ENCODE data around the gene SCCPDH.

The SCCPDH gene

DNA sequence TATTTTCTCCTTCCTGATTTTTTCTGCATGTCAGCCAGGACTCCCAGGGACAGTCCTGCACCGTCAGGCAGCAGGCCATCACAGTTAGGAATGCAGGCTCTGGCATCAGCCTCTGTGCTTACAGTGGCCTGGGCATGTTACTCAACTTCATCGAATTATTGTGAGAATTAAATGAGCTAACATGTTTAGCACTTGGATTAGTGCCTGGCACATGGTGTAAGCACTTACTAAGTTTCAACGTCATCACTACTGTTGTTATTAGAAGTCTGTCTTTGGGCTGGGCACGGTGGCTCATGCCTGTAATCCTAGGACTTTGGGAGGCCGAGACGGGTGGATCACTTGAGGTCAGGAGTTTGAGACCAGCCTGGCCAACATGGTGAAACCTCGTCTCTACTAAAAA, 45.1 kb downstream of the SCCPDH start:
- Histone ChIP-seq H3K27me3 (ENCODE audit: control insufficient read depth in 1 of 2, insufficient read depth in 2 of 2, low read length in 2 of 2) (no peaks in the 10 kb centered on the region), H3K36me3 (ENCODE audit: control insufficient read depth in 1 of 2, insufficient read depth in 2 of 2, low read length in 2 of 2) (peaks cover 5 to 15% of the 10 kb centered on the region in 2 donors), H3K4me1 (ENCODE audit: control insufficient read depth in 1 of 2, insufficient read depth in 2 of 2, low read length in 2 of 2) (no peaks in the 10 kb centered on the region), H3K4me3 (ENCODE audit: low read depth in 1 of 2, low read length in 2 of 2) (no peak overlapping the region), H3K27ac (ENCODE audit: low read depth, low read length) (no peak overlapping the region), H3K9me3 (ENCODE audit: control insufficient read depth in 1 of 2, low read length in 2 of 2) (no peaks in the 10 kb centered on the region), H3K9ac (ENCODE audit: low read depth in 1 of 2, low read length in 2 of 2) (no peak overlapping the region)

DNA sequence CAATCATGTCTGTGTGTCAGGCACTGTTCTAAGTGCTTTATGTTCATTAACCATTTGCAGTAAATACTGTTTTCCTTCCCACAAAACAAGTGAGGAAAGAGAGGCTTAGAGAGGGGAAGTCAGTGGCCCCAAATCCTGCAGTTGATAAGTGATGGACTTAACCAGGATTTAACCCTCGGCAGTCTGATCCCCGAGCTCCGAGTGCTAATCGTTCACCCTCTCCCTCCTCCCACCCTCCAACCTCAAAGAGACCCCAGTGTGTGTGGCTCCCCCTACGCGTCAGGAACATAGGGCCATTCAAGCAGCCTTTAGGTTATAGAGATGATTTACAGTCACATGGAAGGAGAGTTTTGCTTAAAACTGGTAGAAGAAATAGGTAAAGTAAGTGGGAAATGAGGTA, 47.2 kb downstream of the SCCPDH start:
- no peaks in the 10 kb centered on the region for H3K27me3 ChIP-seq (ENCODE audit: control insufficient read depth in 1 of 2, insufficient read depth in 2 of 2, low read length in 2 of 2)
- no peak overlapping the region for H3K9ac ChIP-seq (ENCODE audit: low read depth in 1 of 2, low read length in 2 of 2)
- no peaks in the 10 kb centered on the region for H3K4me1 ChIP-seq (ENCODE audit: control insufficient read depth in 1 of 2, insufficient read depth in 2 of 2, low read length in 2 of 2)
- no peaks in the 10 kb centered on the region for H3K9me3 ChIP-seq (ENCODE audit: control insufficient read depth in 1 of 2, low read length in 2 of 2)
- H3K36me3 ChIP-seq (ENCODE audit: control insufficient read depth in 1 of 2, insufficient read depth in 2 of 2, low read length in 2 of 2): peaks cover 5 to 27% of the 10 kb centered on the region in 2 donors
- no peak overlapping the region for H3K4me3 ChIP-seq (ENCODE audit: low read depth in 1 of 2, low read length in 2 of 2)
- H3K27ac ChIP-seq (ENCODE audit: low read depth, low read length): no peak overlapping the region

DNA sequence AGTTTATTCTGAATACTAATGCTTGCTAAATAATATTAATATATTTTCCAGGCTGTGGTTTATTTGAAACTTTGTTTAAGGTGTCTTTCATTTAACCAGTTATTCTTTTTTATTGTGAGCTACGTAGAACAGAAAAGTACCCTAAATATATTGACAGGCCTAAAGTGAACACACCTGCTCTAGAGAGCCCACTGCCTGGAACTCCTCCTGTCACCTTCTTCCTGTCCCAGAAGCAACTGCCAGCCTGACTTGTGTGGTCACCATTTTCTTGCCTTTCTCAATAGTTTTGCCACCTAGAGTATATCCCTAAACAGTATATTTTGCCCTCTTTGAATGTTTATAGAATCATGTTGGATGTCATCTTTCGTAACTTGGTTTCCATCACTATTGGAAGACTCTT, 48.5 kb downstream of the SCCPDH start:
- Histone ChIP-seq H3K9me3 (ENCODE audit: control insufficient read depth in 1 of 2, low read length in 2 of 2) (no peaks in the 10 kb centered on the region), H3K27me3 (ENCODE audit: control insufficient read depth in 1 of 2, insufficient read depth in 2 of 2, low read length in 2 of 2) (no peaks in the 10 kb centered on the region), H3K4me1 (ENCODE audit: control insufficient read depth in 1 of 2, insufficient read depth in 2 of 2, low read length in 2 of 2) (no peaks in the 10 kb centered on the region), H3K36me3 (ENCODE audit: control insufficient read depth in 1 of 2, insufficient read depth in 2 of 2, low read length in 2 of 2) (peaks cover 8 to 35% of the 10 kb centered on the region in 2 donors), H3K9ac (ENCODE audit: low read depth in 1 of 2, low read length in 2 of 2) (no peak overlapping the region), H3K27ac (ENCODE audit: low read depth, low read length) (no peak overlapping the region), H3K4me3 (ENCODE audit: low read depth in 1 of 2, low read length in 2 of 2) (no peak overlapping the region)

DNA sequence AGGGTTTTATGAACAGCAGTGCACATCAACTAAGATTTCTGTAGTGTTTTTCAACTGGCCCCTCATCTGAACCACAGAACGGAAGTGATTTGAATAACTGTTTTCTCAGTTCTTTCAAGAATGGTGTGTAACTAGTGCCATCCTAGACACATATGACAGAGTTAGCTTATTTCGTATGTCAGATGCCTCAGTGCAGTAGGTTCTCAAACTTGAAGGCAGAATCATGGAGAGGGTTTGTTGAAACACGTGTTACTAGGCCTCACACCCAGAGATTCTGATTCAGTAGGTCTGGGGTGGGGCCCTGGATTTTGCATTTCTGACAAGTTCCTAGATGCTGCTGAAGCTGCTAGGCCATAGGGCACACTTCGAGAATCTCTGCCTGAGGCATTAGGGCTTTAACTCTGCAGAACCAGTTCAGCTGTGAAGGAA, 49.0 kb downstream of the SCCPDH start:
- peaks cover 7 to 35% of the 10 kb centered on the region in 2 donors for H3K36me3 ChIP-seq (ENCODE audit: control insufficient read depth in 1 of 2, insufficient read depth in 2 of 2, low read length in 2 of 2)
- H3K27ac ChIP-seq (ENCODE audit: low read depth, low read length): no peak overlapping the region
- no peak overlapping the region for H3K4me3 ChIP-seq (ENCODE audit: low read depth in 1 of 2, low read length in 2 of 2)
- H3K9me3 ChIP-seq (ENCODE audit: control insufficient read depth in 1 of 2, low read length in 2 of 2): no peaks in the 10 kb centered on the region
- H3K4me1 ChIP-seq (ENCODE audit: control insufficient read depth in 1 of 2, insufficient read depth in 2 of 2, low read length in 2 of 2): no peaks in the 10 kb centered on the region
- no peak overlapping the region for H3K9ac ChIP-seq (ENCODE audit: low read depth in 1 of 2, low read length in 2 of 2)
- H3K27me3 ChIP-seq (ENCODE audit: control insufficient read depth in 1 of 2, insufficient read depth in 2 of 2, low read length in 2 of 2): no peaks in the 10 kb centered on the region

DNA sequence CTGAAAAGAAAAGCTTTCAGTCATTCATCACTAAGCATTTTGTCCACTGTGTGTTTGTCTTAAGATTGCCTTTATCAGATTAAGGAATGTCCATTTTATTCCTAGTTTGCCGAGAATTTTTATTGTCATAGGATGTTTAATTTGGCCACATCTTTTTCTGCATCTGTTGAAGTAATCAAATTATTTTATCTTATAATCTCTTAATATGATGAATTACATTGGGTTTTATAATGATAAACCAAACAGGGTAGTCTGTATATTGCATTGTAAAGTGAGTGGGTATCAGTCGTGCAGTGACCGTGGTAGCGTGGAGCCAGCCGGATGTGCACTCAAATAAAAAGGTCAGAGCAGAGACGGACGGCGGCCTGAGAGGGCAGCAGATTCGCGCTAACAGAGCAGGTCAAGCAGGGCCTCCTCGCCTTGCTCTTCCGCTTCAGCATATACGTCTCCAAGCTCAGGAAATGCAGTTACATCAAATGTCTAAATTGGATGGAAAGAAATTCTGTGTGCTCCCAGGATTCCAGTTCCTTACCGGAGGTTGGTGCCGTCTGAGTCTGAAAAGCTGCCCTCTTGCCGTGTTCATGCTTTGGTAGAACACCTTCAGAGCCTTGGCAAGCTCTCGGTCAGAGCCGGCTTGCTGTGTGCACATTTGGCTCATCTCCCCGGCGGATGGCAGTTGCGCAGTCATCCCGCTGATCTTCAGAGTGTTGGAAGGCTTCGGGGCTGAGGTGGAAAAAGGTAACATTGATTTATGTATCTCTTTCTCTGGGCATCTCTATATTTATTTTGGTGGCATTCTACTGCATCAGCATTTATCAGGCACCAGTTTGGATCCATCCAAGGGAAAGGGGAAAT, 51.5 kb downstream of the SCCPDH start:
- H3K9ac ChIP-seq (ENCODE audit: low read depth in 1 of 2, low read length in 2 of 2): no peak overlapping the region
- no peak overlapping the region for H3K27ac ChIP-seq (ENCODE audit: low read depth, low read length)
- no peaks in the 10 kb centered on the region for H3K9me3 ChIP-seq (ENCODE audit: control insufficient read depth in 1 of 2, low read length in 2 of 2)
- H3K36me3 ChIP-seq (ENCODE audit: control insufficient read depth in 1 of 2, insufficient read depth in 2 of 2, low read length in 2 of 2): peaks cover 7 to 40% of the 10 kb centered on the region in 2 donors
- no peaks in the 10 kb centered on the region for H3K27me3 ChIP-seq (ENCODE audit: control insufficient read depth in 1 of 2, insufficient read depth in 2 of 2, low read length in 2 of 2)
- no peak overlapping the region for H3K4me3 ChIP-seq (ENCODE audit: low read depth in 1 of 2, low read length in 2 of 2)
- H3K4me1 ChIP-seq (ENCODE audit: control insufficient read depth in 1 of 2, insufficient read depth in 2 of 2, low read length in 2 of 2): no peaks in the 10 kb centered on the region

DNA sequence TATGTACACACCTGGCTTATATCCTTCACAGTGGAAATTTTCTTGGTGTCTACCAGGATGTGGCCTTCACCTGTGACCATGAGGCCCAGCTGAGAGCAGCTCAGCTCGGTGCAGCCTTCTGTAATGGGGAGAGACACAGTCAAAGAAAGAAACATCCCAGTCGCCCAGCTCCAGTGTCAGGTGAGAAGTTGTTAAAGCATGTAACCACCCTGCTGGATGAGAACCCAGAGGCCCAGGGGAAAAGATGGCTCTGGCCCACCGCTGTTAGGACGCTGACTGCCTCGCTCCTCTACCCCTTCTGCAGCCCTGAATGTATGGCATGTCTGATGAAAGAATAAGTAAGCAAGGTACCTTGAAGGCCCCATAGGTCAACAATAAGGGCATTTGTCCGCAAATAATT, 52.7 kb downstream of the SCCPDH start:
- H3K4me3 ChIP-seq (ENCODE audit: low read depth in 1 of 2, low read length in 2 of 2): no peak overlapping the region
- H3K4me1 ChIP-seq (ENCODE audit: control insufficient read depth in 1 of 2, insufficient read depth in 2 of 2, low read length in 2 of 2): no peaks in the 10 kb centered on the region
- peaks cover 7 to 40% of the 10 kb centered on the region in 2 donors for H3K36me3 ChIP-seq (ENCODE audit: control insufficient read depth in 1 of 2, insufficient read depth in 2 of 2, low read length in 2 of 2)

DNA sequence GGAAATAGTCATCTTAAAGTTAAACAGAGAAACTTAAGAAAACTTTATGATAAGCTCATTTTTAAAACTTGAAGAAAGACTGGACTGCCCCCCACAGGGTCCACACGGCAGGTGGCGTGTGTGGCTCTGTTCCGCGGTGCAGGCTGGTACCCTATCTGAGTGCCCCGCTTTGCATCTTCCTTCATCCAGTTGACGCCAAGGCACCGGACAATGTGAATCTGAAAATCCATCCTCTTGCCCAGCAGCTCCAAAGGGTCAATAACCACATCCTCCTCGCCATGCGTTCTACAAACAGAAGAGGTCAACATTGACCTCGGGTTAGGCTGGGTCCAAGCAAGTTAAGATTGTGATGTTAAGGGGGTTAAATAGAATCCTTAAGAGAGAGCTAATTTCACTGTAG, 54.5 kb downstream of the SCCPDH start:
- Histone ChIP-seq H3K9ac (ENCODE audit: low read depth in 1 of 2, low read length in 2 of 2) (no peak overlapping the region), H3K9me3 (ENCODE audit: control insufficient read depth in 1 of 2, low read length in 2 of 2) (no peaks in the 10 kb centered on the region), H3K27me3 (ENCODE audit: control insufficient read depth in 1 of 2, insufficient read depth in 2 of 2, low read length in 2 of 2) (no peaks in the 10 kb centered on the region), H3K4me3 (ENCODE audit: low read depth in 1 of 2, low read length in 2 of 2) (no peak overlapping the region), H3K4me1 (ENCODE audit: control insufficient read depth in 1 of 2, insufficient read depth in 2 of 2, low read length in 2 of 2) (no peaks in the 10 kb centered on the region), H3K27ac (ENCODE audit: low read depth, low read length) (no peak overlapping the region), H3K36me3 (ENCODE audit: control insufficient read depth in 1 of 2, insufficient read depth in 2 of 2, low read length in 2 of 2) (peaks cover 7 to 29% of the 10 kb centered on the region in 2 donors)

More for the DNA sequence above, 52.7 kb downstream of the SCCPDH start:
- Histone ChIP-seq H3K27ac (ENCODE audit: low read depth, low read length) (no peak overlapping the region), H3K9ac (ENCODE audit: low read depth in 1 of 2, low read length in 2 of 2) (no peak overlapping the region), H3K27me3 (ENCODE audit: control insufficient read depth in 1 of 2, insufficient read depth in 2 of 2, low read length in 2 of 2) (no peaks in the 10 kb centered on the region), H3K9me3 (ENCODE audit: control insufficient read depth in 1 of 2, low read length in 2 of 2) (no peaks in the 10 kb centered on the region)

DNA sequence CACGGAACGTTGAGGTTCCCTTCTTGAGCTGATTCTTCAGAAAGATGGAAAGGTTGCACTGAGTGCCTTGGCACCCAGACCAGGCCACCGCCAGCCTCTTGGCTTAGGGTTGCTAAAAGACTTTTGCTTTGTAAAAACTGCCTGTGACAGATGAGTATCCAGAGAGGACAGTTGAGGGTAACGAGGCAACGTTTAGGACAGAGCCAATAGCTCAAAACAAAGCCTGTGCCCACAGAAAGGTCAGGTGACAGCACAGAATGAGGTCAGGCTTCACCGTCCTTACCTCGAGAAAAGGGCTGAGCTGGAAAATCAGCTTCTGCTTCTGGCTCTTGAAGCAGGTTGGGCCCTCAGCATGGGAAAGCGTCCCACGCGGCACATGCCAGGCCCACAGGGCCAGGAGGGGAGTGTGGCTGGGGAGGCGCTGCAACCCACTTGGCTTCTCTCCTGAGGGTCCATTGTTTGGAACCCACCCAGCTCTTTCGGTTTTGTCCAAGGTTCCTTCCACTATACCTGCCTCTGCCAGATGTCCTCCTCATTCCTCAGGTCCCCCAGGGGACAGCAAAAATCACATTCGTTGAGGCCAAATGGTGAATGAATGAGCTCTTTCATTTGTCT, 55.5 kb downstream of the SCCPDH start:
- Histone ChIP-seq H3K36me3 (ENCODE audit: control insufficient read depth in 1 of 2, insufficient read depth in 2 of 2, low read length in 2 of 2) (peaks cover 7 to 29% of the 10 kb centered on the region in 2 donors), H3K27ac (ENCODE audit: low read depth, low read length) (no peak overlapping the region), H3K4me1 (ENCODE audit: control insufficient read depth in 1 of 2, insufficient read depth in 2 of 2, low read length in 2 of 2) (no peaks in the 10 kb centered on the region), H3K27me3 (ENCODE audit: control insufficient read depth in 1 of 2, insufficient read depth in 2 of 2, low read length in 2 of 2) (no peaks in the 10 kb centered on the region), H3K9me3 (ENCODE audit: control insufficient read depth in 1 of 2, low read length in 2 of 2) (no peaks in the 10 kb centered on the region), H3K4me3 (ENCODE audit: low read depth in 1 of 2, low read length in 2 of 2) (no peak overlapping the region), H3K9ac (ENCODE audit: low read depth in 1 of 2, low read length in 2 of 2) (no peak overlapping the region)

DNA sequence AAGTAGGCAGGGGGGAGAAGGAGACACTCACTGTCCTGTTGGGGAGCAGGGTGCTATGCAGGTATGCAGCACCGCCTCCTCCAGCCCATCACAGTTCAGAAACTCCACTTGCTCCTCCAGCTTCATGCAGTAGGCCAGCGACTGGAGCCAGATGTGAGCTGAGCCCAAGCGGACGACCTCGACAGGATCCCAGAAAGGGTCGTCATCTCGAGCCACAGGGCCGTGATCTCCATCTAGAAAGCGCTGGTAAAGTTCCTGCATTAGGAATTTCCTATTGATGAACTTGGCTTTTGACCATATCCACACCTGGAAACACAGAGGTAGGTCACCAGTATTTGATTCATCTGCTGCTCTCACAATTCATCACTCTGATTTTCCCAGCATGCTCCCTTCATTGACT, 56.1 kb downstream of the SCCPDH start:
- Histone ChIP-seq H3K4me1 (ENCODE audit: control insufficient read depth in 1 of 2, insufficient read depth in 2 of 2, low read length in 2 of 2) (no peaks in the 10 kb centered on the region), H3K9ac (ENCODE audit: low read depth in 1 of 2, low read length in 2 of 2) (no peak overlapping the region), H3K9me3 (ENCODE audit: control insufficient read depth in 1 of 2, low read length in 2 of 2) (no peaks in the 10 kb centered on the region), H3K4me3 (ENCODE audit: low read depth in 1 of 2, low read length in 2 of 2) (no peak overlapping the region), H3K27ac (ENCODE audit: low read depth, low read length) (no peak overlapping the region), H3K36me3 (ENCODE audit: control insufficient read depth in 1 of 2, insufficient read depth in 2 of 2, low read length in 2 of 2) (peaks cover 7 to 28% of the 10 kb centered on the region in 2 donors), H3K27me3 (ENCODE audit: control insufficient read depth in 1 of 2, insufficient read depth in 2 of 2, low read length in 2 of 2) (no peaks in the 10 kb centered on the region)

DNA sequence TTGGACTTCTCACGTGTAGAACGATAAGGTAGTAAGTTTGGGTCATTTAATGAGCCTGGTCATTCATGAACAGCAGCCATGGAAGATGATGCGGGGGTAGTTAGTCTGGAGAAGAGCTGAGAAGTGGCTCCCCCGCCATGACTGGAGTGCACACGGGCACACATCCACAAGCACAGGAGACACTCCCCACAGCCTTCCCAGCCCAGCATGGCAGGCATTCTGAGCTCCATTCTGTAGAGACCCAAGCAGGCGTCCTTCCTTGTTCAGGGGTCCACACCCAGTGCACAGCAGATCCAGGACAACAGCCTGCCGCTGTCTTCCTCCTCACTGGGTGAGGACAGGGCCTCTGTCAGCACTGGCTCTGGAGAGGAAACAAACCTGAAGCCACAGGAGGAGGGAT, 57.0 kb downstream of the SCCPDH start:
- H3K4me3 ChIP-seq (ENCODE audit: low read depth in 1 of 2, low read length in 2 of 2): no peak overlapping the region
- H3K27me3 ChIP-seq (ENCODE audit: control insufficient read depth in 1 of 2, insufficient read depth in 2 of 2, low read length in 2 of 2): no peaks in the 10 kb centered on the region
- H3K36me3 ChIP-seq (ENCODE audit: control insufficient read depth in 1 of 2, insufficient read depth in 2 of 2, low read length in 2 of 2): peaks cover 7 to 18% of the 10 kb centered on the region in 2 donors
- H3K9me3 ChIP-seq (ENCODE audit: control insufficient read depth in 1 of 2, low read length in 2 of 2): peaks cover 0 to 3% of the 10 kb centered on the region in 2 donors
- H3K27ac ChIP-seq (ENCODE audit: low read depth, low read length): no peak overlapping the region
- no peak overlapping the region for H3K9ac ChIP-seq (ENCODE audit: low read depth in 1 of 2, low read length in 2 of 2)
- H3K4me1 ChIP-seq (ENCODE audit: control insufficient read depth in 1 of 2, insufficient read depth in 2 of 2, low read length in 2 of 2): no peaks in the 10 kb centered on the region

Measured in duodenal mucosa (tissue), 2 donors.